GM10248 (cell line): ENCODE data around the gene KIF15.

Experiments
- CTCF ChIA-PET: fragments of 300-600 bp; sonication (Branson Sonifier 250); formaldehyde crosslinking; extraction: SDS; loops from one replicate; lab custom pipeline; 2021; ENCODE audit warnings: antibody characterized with exemption; lab: Yijun Ruan, JAX
- POLR2A ChIA-PET: fragments of 350-650 bp; sonication (Branson Sonifier 250); formaldehyde crosslinking; extraction: SDS; loops from one replicate; lab custom pipeline; 2020; ENCODE audit warnings: antibody characterized with exemption; lab: Yijun Ruan, JAX
- DNase-seq: peaks from one replicate; pipeline ENCODE4 v3.0.0; 2012; ENCODE audit errors: extremely low spot score
- TF ChIP-seq, protein P1 (sequence below): IDR thresholded peaks from 2 replicates; pipeline ENCODE4 v1.5.1; 2012; ENCODE audit warnings: mild to moderate bottlenecking, low read depth; ENCODE audit errors: extremely low read depth, missing control alignments, control extremely low read depth

Gene KIF15

DNA sequence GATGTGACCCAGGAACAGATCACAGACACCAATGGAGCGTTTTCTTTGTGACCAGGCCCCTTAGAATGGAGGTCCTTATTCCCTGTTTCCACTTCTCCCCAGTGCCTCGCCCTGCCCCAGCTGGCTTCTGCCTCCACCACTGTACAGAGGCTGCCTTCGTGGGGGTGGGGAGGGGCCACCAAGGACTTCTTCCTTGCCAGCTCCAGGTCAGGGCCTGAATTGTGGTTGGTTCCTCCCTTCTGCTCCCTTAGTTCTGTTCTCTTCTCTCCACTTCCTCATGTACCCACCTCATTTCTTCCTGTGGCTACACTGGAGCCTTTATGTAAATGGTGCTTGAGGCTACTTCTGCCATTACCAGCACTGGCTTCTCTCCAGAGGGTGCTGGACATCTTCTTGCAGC, 129.3 kb downstream of the KIF15 start:
- TF ChIP-seq, protein P1, sequence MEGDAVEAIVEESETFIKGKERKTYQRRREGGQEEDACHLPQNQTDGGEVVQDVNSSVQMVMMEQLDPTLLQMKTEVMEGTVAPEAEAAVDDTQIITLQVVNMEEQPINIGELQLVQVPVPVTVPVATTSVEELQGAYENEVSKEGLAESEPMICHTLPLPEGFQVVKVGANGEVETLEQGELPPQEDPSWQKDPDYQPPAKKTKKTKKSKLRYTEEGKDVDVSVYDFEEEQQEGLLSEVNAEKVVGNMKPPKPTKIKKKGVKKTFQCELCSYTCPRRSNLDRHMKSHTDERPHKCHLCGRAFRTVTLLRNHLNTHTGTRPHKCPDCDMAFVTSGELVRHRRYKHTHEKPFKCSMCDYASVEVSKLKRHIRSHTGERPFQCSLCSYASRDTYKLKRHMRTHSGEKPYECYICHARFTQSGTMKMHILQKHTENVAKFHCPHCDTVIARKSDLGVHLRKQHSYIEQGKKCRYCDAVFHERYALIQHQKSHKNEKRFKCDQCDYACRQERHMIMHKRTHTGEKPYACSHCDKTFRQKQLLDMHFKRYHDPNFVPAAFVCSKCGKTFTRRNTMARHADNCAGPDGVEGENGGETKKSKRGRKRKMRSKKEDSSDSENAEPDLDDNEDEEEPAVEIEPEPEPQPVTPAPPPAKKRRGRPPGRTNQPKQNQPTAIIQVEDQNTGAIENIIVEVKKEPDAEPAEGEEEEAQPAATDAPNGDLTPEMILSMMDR, result no peak
- POLR2A ChIA-PET, result no interaction called here
- CTCF ChIA-PET, result interaction anchor here (1.0 to 4.0 kb wide), 3 partner anchors 8 to 50 kb away, joined by 3 to 25 read pairs (median 3); no protein-coding TSS in a partner anchor
- DNase-seq, result no peak

GRCh38 chr3:44892689-44893088, 131.1 kb downstream of the KIF15 start:
- no peak for DNase-seq
- POLR2A ChIA-PET, result no interaction called here
- CTCF ChIA-PET, result interaction anchor here (1.2 to 1.3 kb wide), 2 partner anchors 10 to 364 kb away, joined by 3 read pairs; no protein-coding TSS in a partner anchor
- TF ChIP-seq, protein P1, result no peak

GRCh38 chr3:44893097-44893496, 131.5 kb downstream of the KIF15 start:
- ChIA-PET POLR2A (no interaction called here), CTCF (interaction anchor here (1.2 kb wide), 1 partner anchor 364 kb away, joined by 3 read pairs; no protein-coding TSS in a partner anchor)
- TF ChIP-seq, protein P1, result no peak
- DNase-seq, result no peak

- TF ChIP-seq, protein P1, result no peak
- CTCF ChIA-PET, result interaction anchor here (1.0 to 1.2 kb wide), 2 partner anchors 13 to 22 kb away, joined by 3 read pairs; no protein-coding TSS in a partner anchor
- DNase-seq, result no peak
- POLR2A ChIA-PET, result no interaction called here
Measured at GRCh38 chr3:44894485-44894884, 132.9 kb downstream of the KIF15 start.

GRCh38 chr3:44896440-44896839, 134.8 kb downstream of the KIF15 start:
- TF ChIP-seq, protein P1, result no peak
- DNase-seq, result no peak
- CTCF ChIA-PET, result no interaction called here
- POLR2A ChIA-PET, result no interaction called here

- POLR2A ChIA-PET, result no interaction called here
- DNase-seq, result no peak
- CTCF ChIA-PET, result no interaction called here
- TF ChIP-seq, protein P1, result no peak
Measured at GRCh38 chr3:44899683-44900367, 138.2 kb downstream of the KIF15 start.
